Measurements from ENCODE around the gene PALLD. TPM values are rescaled to one million over a fixed set of nuclear protein-coding genes. Genes with fewer than 3 reads are reported as not detected.

Gene PALLD
- total RNA-seq, 1 experiment from 2014 or later, result 18.3 TPM

- WGBS (ENCODE audit: extremely low coverage, insufficient read length, low lambda C conversion rate), result no CpG with 5 or more reads among the region's 9 CpGs
- H3K4me2 ChIP-seq (ENCODE audit: insufficient read depth, insufficient read length, low read length), result no peak overlapping the region
These were observed 88.6 kb downstream of the PALLD start for GRCh38 chr4:168585168-168586091.

More at GRCh38 chr4:168585168-168586091, 88.6 kb downstream of the PALLD start:
- no peak overlapping the region for H2BK5ac ChIP-seq (ENCODE audit: insufficient read length, low read length)
- Mint-ChIP-seq H3K36me3 (ENCODE audit: insufficient read depth in 1 of 3, low read depth in 3 of 3) (peaks cover 0 to 9% (median 0%) of the 10 kb centered on the region in 3 experiments; a peak in 4 of 7 replicates), H3K27me3 (ENCODE audit: low read depth) (no peaks in the 10 kb centered on the region), H3K9me3 (peaks cover 9 to 13% of the 10 kb centered on the region in 2 experiments; a peak in 4 of 5 replicates), H3K4me1 (peaks cover 7 to 14% of the 10 kb centered on the region in 2 experiments; a peak in 3 of 4 replicates), H3K27ac (no peak overlapping the region), H3K4me3 (no peak overlapping the region)
- H4K20me1 ChIP-seq (ENCODE audit: control insufficient read depth, insufficient read depth, insufficient read length), result no peaks in the 10 kb centered on the region
- H2BK20ac ChIP-seq (ENCODE audit: low read depth, low read length, poor library complexity, severe bottlenecking), result no peak overlapping the region
- no peak overlapping the region for H2BK120ac ChIP-seq (ENCODE audit: low read depth, low read length, poor library complexity, severe bottlenecking)
- no peak overlapping the region for H4K91ac ChIP-seq (ENCODE audit: insufficient read length, low read depth, low read length)
- DNase-seq, result peak; percentile 82
- no peaks in the 10 kb centered on the region for H3K9me3 ChIP-seq (ENCODE audit: control insufficient read depth, low read depth, low read length)
- no peak overlapping the region for H3K56ac ChIP-seq (ENCODE audit: insufficient read length, low read depth, low read length)
- no peak overlapping the region for H3K23ac ChIP-seq (ENCODE audit: insufficient read length, low read depth, low read length)
- H3K27ac ChIP-seq (ENCODE audit: insufficient read length, low read depth, low read length), result no peak overlapping the region
- no peak overlapping the region for H2AFZ ChIP-seq (ENCODE audit: low read length)
- no peak overlapping the region for H3K4ac ChIP-seq (ENCODE audit: low read depth, low read length)
- H2BK12ac ChIP-seq (ENCODE audit: insufficient read length, low read depth, low read length), result no peak overlapping the region
- H3K14ac ChIP-seq (ENCODE audit: insufficient read depth, low read length), result no peak overlapping the region
- no peaks in the 10 kb centered on the region for H3K79me2 ChIP-seq (ENCODE audit: insufficient read depth, low read length)
- H4K8ac ChIP-seq (replicated peaks; ENCODE audit: insufficient read length, low read depth, low read length), result no peak overlapping the region
- no peak overlapping the region for H2AK5ac ChIP-seq (ENCODE audit: insufficient read length, low read length)
- no peak overlapping the region for H2BK15ac ChIP-seq (ENCODE audit: low read depth, low read length)
- no peak overlapping the region for H3T11ph ChIP-seq (ENCODE audit: low read length)
- H3K79me1 ChIP-seq (ENCODE audit: insufficient read depth, low read depth, low read length, poor library complexity, severe bottlenecking), result no peaks in the 10 kb centered on the region
- no peaks in the 10 kb centered on the region for H3K4me1 ChIP-seq (ENCODE audit: insufficient read depth, low read length)
- H4K5ac ChIP-seq (ENCODE audit: insufficient read length, low read depth, low read length), result no peak overlapping the region
- H3K9ac ChIP-seq (ENCODE audit: extremely low read depth, insufficient read length, low read length), result no peak overlapping the region
- H3K18ac ChIP-seq (ENCODE audit: insufficient read length, low read depth, low read length), result no peak overlapping the region
- no peaks in the 10 kb centered on the region for H3K27me3 ChIP-seq (ENCODE audit: insufficient read depth, low read length)
- H3K23me2 ChIP-seq (ENCODE audit: insufficient read length, low read depth, low read length, poor library complexity, severe bottlenecking), result no peaks in the 10 kb centered on the region
- TF ChIP-seq CTCF (conservative IDR thresholded peaks at IDR 0.05), result peak; percentile 82

Data from H9 (cell line).